ENCODE data around the gene TRANK1.
"Not testable (repeated sequence)": the region's sequence is repeated elsewhere in the genome, so short reads cannot be mapped to it uniquely, and the experiment has no call there.

Gene TRANK1

GRCh38 chr3:36944641-36945270, at the start of gene TRANK1:
TRANK1 (minus strand) TSS chr3:36945054; CDS start chr3:36944809, 245 bp downstream.
- peak; percentile 35 to 84 (median 70) for DNase-seq
- intact Hi-C loops (cut with DNase I): no loop called here

- intact Hi-C loops (cut with DNase I): loop anchor here (10.0 kb wide), 1 partner anchor 221 kb away; no protein-coding TSS in a partner anchor
- peak; percentile 86 to 100 (median 96) for DNase-seq
These were observed 48.8 kb upstream of the TRANK1 start, which contains the start of gene MLH1 for GRCh38 chr3:36993326-36994283. MLH1 (plus strand) TSS chr3:36993518; CDS start chr3:36993548, 30 bp downstream.

- DNase-seq: peak in 25 of 42 donors; percentile 93 to 100 (median 99)
- intact Hi-C loops (cut with DNase I): loop anchor here (10.0 kb wide), 1 partner anchor 222 kb away; no protein-coding TSS in a partner anchor
These were observed 48.0 kb upstream of the TRANK1 start, which contains the start of gene EPM2AIP1 for GRCh38 chr3:36992806-36993325. EPM2AIP1 (minus strand) TSS chr3:36993131; CDS start chr3:36993077, 54 bp downstream.

- intact Hi-C loops (cut with DNase I): loop anchor here (10.0 kb wide), 1 partner anchor 223 kb away; no protein-coding TSS in a partner anchor
- DNase-seq: peak in 13 of 42 donors; percentile 2 to 45 (median 14)
These were observed 47.3 kb upstream of the TRANK1 start for GRCh38 chr3:36991923-36992805.

GRCh38 chr3:36991147-36991546, 46.3 kb upstream of the TRANK1 start:
- DNase-seq: no peak
- intact Hi-C loops (cut with DNase I): loop anchor here (10.0 kb wide), 1 partner anchor 224 kb away; no protein-coding TSS in a partner anchor

GRCh38 chr3:36989568-36989967, 44.7 kb upstream of the TRANK1 start:
- no peak for DNase-seq
- intact Hi-C loops (cut with DNase I): no loop called here

GRCh38 chr3:36989005-36989404, 44.2 kb upstream of the TRANK1 start:
- intact Hi-C loops (cut with DNase I): no loop called here
- DNase-seq: no peak

- intact Hi-C loops (cut with DNase I): no loop called here
- DNase-seq: no peak
These were observed 43.5 kb upstream of the TRANK1 start for GRCh38 chr3:36988356-36988755.

- intact Hi-C loops (cut with DNase I): no loop called here
- no peak for DNase-seq
These were observed 36.2 kb upstream of the TRANK1 start for GRCh38 chr3:36981006-36981405.

GRCh38 chr3:36973139-36973538, 28.3 kb upstream of the TRANK1 start:
- no peak for DNase-seq
- intact Hi-C loops (cut with DNase I): no loop called here

- intact Hi-C loops (cut with DNase I): no loop called here
- DNase-seq: no peak
These were observed 27.3 kb upstream of the TRANK1 start for GRCh38 chr3:36972163-36972562.

GRCh38 chr3:36969540-36970432, 24.9 kb upstream of the TRANK1 start:
- intact Hi-C loops (cut with DNase I): no loop called here
- DNase-seq: peak in 35 of 42 donors; percentile 8 to 85 (median 50)

- DNase-seq: no peak
- intact Hi-C loops (cut with DNase I): no loop called here
These were observed 24.2 kb upstream of the TRANK1 start for GRCh38 chr3:36969085-36969484.

GRCh38 chr3:36965440-36965839, 20.6 kb upstream of the TRANK1 start:
- no peak for DNase-seq
- intact Hi-C loops (cut with DNase I): no loop called here

- intact Hi-C loops (cut with DNase I): no loop called here
- DNase-seq: no peak
These were observed 20.0 kb upstream of the TRANK1 start for GRCh38 chr3:36964817-36965216.

- intact Hi-C loops (cut with DNase I): no loop called here
- DNase-seq: no peak
These were observed 19.5 kb upstream of the TRANK1 start for GRCh38 chr3:36964331-36964730.

GRCh38 chr3:36963008-36963407, 18.2 kb upstream of the TRANK1 start:
- DNase-seq; intact Hi-C loops (cut with DNase I): not testable (repeated sequence)
